GM19452 (cell line): ENCODE data around the gene CRCP.
"Not testable (repeated sequence)": the region's sequence is repeated elsewhere in the genome, so short reads cannot be mapped to it uniquely, and the experiment has no call there.

Experiments used
- ATAC-seq: cut with Tn5 transposase; IDR thresholded peaks from one replicate; pipeline ENCODE4 v1.9.1; 2021; ENCODE audit not compliant: unreplicated experiment

Gene CRCP

GRCh38 chr7:66105263-66105748, 9.3 kb upstream of the CRCP start:
- peak; percentile 62 for ATAC-seq

- ATAC-seq: not testable (repeated sequence)
Observed at GRCh38 chr7:66108410-66108809, 6.2 kb upstream of the CRCP start.

- no peak for ATAC-seq
Observed at GRCh38 chr7:66110856-66111255, 3.8 kb upstream of the CRCP start.

- not testable (repeated sequence) for ATAC-seq
Observed at GRCh38 chr7:66116680-66117420, 2.2 kb downstream of the CRCP start.

GRCh38 chr7:66118603-66119002, 4.0 kb downstream of the CRCP start:
- no peak for ATAC-seq

- ATAC-seq: no peak
Observed at GRCh38 chr7:66119245-66119850, 4.7 kb downstream of the CRCP start.

- ATAC-seq: no peak
Observed at GRCh38 chr7:66123175-66123528, 8.5 kb downstream of the CRCP start.

GRCh38 chr7:66124569-66124861, 9.9 kb downstream of the CRCP start:
- ATAC-seq: not testable (repeated sequence)

- ATAC-seq: no peak
Observed at GRCh38 chr7:66125052-66125694, 10.5 kb downstream of the CRCP start.

GRCh38 chr7:66125781-66126352, 11.2 kb downstream of the CRCP start:
- not testable (repeated sequence) for ATAC-seq

- not testable (repeated sequence) for ATAC-seq
Observed at GRCh38 chr7:66127172-66127571, 12.5 kb downstream of the CRCP start.

GRCh38 chr7:66138994-66139752, 24.5 kb downstream of the CRCP start:
- no peak for ATAC-seq

- ATAC-seq: no peak
Observed at GRCh38 chr7:66140924-66141323, 26.3 kb downstream of the CRCP start.

- no peak for ATAC-seq
Observed at GRCh38 chr7:66142334-66142733, 27.7 kb downstream of the CRCP start.

GRCh38 chr7:66142996-66143395, 28.3 kb downstream of the CRCP start:
- no peak for ATAC-seq

GRCh38 chr7:66143876-66144332, 29.3 kb downstream of the CRCP start:
- ATAC-seq: no peak

GRCh38 chr7:66145400-66146104, 30.9 kb downstream of the CRCP start:
- ATAC-seq: no peak

- no peak for ATAC-seq
Observed at GRCh38 chr7:66146701-66147100, 32.1 kb downstream of the CRCP start.

GRCh38 chr7:66147657-66148056, 33.0 kb downstream of the CRCP start:
- ATAC-seq: not testable (repeated sequence)

- no peak for ATAC-seq
Observed at GRCh38 chr7:66150471-66150870, 35.8 kb downstream of the CRCP start.
